ENCODE data around the gene HADH.
"Not testable (repeated sequence)": the region's sequence is repeated elsewhere in the genome, so short reads cannot be mapped to it uniquely, and the experiment has no call there.

The HADH gene

GRCh38 chr4:107989537-107990386 lies at the start of gene HADH:
HADH (plus strand) TSS chr4:107989889; CDS start chr4:107989933, 44 bp downstream.
- no peak for TF ChIP-seq CTCF (IDR thresholded peaks at IDR 0.05; ENCODE audit: insufficient read depth, low read depth, low read length, missing control alignments)
- peak within 1 kb of the TSS; percentile 68 for H3K4me3 ChIP-seq (ENCODE audit: low read length)
- peak; percentile 94 for DNase-seq (ENCODE audit: low read depth)

- no peak overlapping the region for H3K4me3 ChIP-seq (ENCODE audit: low read length)
- DNase-seq (ENCODE audit: low read depth), result no peak
- TF ChIP-seq CTCF (IDR thresholded peaks at IDR 0.05; ENCODE audit: insufficient read depth, low read depth, low read length, missing control alignments), result no peak
Observed at GRCh38 chr4:107945809-107946208, 43.9 kb upstream of the HADH start.

GRCh38 chr4:107950746-107951540 lies 38.7 kb upstream of the HADH start:
- H3K4me3 ChIP-seq (ENCODE audit: low read length), result no peak overlapping the region
- peak; percentile 34 for DNase-seq (ENCODE audit: low read depth)
- TF ChIP-seq CTCF (IDR thresholded peaks at IDR 0.05; ENCODE audit: insufficient read depth, low read depth, low read length, missing control alignments), result no peak

- H3K4me3 ChIP-seq (ENCODE audit: low read length), result no peak overlapping the region
- TF ChIP-seq CTCF (IDR thresholded peaks at IDR 0.05; ENCODE audit: insufficient read depth, low read depth, low read length, missing control alignments), result no peak
- DNase-seq (ENCODE audit: low read depth), result peak; percentile 81
Observed at GRCh38 chr4:107951551-107951950, 38.1 kb upstream of the HADH start.

GRCh38 chr4:107956011-107956410 lies 33.7 kb upstream of the HADH start:
- no peak overlapping the region for H3K4me3 ChIP-seq (ENCODE audit: low read length)
- TF ChIP-seq CTCF (IDR thresholded peaks at IDR 0.05; ENCODE audit: insufficient read depth, low read depth, low read length, missing control alignments), result no peak
- DNase-seq (ENCODE audit: low read depth), result peak; percentile 38

GRCh38 chr4:107966903-107967302 lies 22.8 kb upstream of the HADH start:
- no peak for DNase-seq (ENCODE audit: low read depth)
- no peak overlapping the region for H3K4me3 ChIP-seq (ENCODE audit: low read length)
- TF ChIP-seq CTCF (IDR thresholded peaks at IDR 0.05; ENCODE audit: insufficient read depth, low read depth, low read length, missing control alignments), result no peak

- not testable (repeated sequence) for DNase-seq (ENCODE audit: low read depth); H3K4me3 ChIP-seq (ENCODE audit: low read length)
Observed at GRCh38 chr4:107967519-107967918, 22.2 kb upstream of the HADH start.

GRCh38 chr4:107967921-107968320 lies 21.8 kb upstream of the HADH start:
- H3K4me3 ChIP-seq (ENCODE audit: low read length); DNase-seq (ENCODE audit: low read depth): not testable (repeated sequence)

Data from epithelial cell of esophagus (primary cell).